GM18858 (cell line): ENCODE data around the gene STAT3.
"Not testable (repeated sequence)": the region's sequence is repeated elsewhere in the genome, so short reads cannot be mapped to it uniquely, and the experiment has no call there.

Source experiments
- ATAC-seq: cut with Tn5 transposase; IDR thresholded peaks from one replicate; pipeline ENCODE4 v1.9.1; 2021; ENCODE audit not compliant: unreplicated experiment

STAT3 gene

DNA sequence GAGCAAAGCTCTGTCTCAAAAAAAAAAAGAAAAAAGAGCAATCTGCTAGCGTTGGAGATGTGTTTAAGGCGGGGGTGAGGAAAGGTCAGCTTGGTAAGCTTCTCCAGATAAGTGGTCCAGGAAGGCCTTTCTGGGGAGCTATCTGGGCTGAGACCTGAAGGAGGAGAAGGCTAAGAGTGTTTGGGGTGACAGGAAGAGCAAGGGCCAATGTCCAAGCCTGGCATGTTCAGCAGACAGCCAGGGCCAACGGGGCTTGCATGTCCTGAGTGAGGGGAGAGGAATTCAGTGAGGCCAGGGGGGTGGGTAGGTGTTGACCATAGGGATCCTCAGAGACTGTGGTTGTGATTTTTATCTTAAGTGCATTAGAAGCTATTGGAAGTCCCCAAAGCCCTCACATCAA lies 84.5 kb downstream of the STAT3 start:
- no peak for ATAC-seq

DNA sequence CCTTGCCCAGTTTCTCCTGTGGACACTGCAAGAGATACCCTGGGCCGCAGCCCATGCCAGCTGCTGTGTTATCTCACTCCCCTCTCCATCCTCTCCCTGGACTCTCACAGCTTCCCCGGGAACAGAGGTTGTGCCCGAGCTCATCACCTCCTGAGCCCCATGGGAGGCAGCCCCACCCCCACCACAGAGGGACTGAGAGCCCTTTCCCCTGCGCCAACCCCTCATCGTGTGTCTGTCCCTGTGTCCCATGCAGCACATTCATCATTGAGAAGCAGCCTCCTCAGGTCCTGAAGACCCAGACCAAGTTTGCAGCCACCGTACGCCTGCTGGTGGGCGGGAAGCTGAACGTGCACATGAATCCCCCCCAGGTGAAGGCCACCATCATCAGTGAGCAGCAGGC lies 87.2 kb downstream of the STAT3 start:
- no peak for ATAC-seq

DNA sequence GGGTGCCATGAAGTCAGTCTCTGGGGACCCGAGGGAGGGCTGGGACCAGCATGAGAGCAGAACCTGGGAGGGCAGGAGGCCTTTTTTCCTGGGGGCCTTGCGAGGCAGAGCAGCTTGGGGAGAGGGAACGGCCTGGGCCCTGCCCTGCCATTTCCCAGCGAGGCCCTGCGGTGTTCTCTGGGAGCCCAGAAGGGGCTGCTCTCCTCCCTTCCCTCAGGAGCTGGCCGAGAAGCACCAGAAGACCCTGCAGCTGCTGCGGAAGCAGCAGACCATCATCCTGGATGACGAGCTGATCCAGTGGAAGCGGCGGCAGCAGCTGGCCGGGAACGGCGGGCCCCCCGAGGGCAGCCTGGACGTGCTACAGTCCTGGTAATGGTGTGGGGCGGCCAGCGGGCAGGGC lies 88.3 kb downstream of the STAT3 start:
- not testable (repeated sequence) for ATAC-seq

DNA sequence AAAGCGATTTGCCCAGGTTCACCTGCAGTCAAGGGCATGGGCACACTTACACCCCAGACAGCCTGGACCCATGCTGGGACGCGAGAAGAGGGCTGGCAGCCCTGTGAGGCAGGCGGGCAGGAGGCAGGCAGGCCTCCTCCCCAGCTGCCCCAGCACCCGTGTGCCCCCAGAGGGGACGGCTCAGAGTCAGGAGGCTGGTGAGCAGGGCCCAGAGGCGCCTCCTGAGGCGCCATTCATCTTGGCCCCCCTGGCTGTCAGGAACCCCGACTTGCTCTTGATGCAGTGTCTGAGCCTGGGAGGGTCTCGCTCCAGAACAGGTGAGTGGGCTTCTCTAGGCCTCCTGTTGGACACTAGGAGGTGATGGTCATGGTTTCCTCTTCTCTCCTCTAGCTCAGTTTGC lies 88.9 kb downstream of the STAT3 start:
- ATAC-seq: not testable (repeated sequence)

DNA sequence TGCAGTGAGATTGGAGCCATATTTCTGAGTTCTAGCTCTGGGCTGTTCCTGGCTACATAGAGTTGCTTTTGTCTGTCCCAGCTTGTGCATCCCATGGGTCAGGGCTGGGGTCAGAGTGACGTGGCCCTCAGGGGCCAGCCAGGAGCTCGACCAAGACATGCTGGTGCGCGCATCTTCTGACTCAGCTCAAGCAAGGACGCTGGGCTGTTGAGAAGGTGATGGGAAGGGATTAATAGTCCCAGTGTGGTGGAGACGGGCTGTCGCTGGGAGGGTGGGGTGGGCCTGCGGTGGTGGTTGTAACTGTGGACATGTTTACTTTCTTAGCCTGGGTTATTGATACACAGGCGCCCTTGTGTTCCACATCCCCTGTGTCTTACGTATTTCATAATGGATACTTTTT lies 90.5 kb downstream of the STAT3 start:
- ATAC-seq: not testable (repeated sequence)

DNA sequence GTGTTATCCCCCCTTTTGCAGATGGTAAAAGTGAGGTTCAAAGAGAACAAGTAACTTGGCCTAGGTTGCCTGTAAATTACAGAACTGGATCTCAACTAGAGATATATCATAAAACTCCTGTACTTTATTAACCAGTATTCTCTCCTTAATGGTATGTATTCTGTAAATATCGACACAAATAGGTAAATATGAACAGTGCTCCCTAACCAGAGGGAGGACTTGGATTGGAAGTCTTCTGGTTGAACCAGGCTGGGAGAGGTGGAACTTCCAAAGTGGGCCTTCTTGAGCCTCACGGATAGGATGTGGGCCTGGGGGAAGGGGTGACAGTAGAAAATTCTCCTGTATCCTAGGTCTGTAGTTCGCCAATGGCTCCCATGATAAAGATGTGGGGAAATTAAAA lies 92.2 kb downstream of the STAT3 start:
- ATAC-seq: no peak

DNA sequence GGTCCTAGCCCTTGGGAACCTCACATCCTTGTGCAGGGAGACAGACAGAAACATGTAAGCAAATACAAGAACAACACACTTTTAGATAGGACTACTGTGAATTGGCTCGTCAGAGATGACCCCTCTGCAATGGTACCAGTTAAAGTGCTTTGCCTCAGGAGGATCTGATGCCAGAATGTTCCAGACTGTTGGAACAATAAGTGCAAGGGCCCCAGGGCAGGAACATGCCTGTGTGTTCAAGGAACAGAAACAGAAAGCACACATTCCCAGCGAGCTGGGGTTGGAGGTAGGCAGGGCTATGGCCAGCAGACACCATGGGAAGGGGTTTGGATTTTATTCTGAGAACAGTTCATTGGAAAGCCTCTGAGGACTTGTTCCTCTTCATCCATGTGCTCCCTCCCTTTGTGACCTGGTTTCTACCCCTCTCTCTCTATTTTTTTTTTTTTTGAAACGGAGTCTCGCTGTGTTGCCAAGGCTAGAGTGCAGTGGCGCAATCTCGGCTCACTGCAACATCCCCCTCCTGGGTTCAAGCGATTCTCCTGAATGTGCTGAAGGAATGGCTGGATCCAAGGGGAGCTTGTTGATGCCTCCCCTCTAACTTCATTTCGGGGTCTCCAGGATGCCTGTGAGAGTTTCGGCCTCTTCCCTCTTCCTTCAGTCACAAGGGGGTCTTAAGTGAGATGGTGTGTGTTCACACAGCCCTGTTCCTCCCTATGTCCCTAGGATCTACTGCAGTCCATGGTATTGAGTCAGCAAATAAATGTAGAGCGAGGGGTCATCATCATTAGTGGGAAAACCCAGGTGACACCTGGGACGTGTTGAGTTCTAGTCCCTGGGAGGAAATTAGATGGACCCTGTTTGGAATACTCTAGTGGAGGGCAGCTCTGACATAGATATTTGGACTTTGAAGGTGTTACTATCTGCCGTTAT lies 93.5 kb downstream of the STAT3 start:
- ATAC-seq: no peak

DNA sequence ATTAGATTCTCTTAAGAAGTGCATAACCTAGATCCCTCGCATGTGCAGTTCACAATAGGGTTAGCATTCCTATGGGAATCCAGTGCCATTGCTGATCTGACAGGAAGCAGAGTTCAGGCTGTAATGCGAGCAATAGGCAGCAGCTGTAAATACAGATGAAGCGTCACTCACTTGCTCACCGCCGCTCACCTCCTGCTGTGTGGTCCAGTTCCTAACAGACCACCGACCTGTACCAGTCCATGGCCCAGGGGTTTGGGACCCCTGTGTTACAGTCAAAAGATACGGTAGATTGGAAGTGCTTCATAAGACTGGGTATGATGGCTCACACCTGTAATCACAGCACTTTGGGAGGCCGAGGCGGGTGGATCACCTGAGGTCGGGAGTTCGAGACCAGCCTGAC lies 97.1 kb downstream of the STAT3 start:
- no peak for ATAC-seq

DNA sequence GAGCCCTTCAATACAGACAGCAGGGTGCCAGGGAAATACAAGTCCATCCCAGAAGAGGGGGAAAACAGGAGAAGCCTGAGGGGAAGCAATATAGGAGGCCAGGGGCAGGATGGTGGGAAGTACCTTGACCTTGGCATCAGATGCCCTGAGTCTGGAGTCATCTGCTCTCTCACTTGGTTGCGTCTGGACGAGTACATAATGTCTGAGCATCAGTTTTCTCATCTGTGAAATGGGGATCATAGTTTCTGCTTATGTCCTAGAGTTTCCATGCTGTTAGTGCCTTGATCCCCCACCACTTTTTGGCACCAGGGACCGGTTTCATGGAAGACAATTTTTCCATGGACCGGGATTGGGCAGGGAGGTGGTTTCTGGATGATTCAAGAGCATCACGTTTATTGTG lies 97.7 kb downstream of the STAT3 start:
- no peak for ATAC-seq

DNA sequence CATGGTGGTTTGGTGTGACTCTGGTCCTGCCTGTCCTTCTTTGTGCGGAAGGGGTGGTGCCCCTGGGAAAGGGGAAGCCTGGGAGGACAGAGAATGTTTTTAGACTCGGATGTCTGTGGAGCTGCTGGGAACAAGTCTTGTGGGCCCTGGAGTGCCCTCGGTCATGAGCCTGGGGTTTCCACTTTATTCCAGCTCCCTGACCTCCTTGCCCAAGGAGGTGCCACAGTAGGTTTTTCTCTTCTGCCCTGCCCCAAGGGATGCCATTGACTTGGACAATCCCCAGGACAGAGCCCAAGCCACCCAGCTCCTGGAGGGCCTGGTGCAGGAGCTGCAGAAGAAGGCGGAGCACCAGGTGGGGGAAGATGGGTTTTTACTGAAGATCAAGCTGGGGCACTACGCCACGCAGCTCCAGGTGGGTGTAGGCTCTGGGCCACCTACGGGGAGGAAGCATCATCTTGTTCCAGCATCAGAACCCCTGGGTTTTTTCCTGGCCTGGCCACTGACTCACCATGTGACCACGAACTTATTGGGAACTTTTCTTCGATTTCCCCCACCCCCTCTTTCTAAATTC lies 98.5 kb downstream of the STAT3 start:
- ATAC-seq: no peak

DNA sequence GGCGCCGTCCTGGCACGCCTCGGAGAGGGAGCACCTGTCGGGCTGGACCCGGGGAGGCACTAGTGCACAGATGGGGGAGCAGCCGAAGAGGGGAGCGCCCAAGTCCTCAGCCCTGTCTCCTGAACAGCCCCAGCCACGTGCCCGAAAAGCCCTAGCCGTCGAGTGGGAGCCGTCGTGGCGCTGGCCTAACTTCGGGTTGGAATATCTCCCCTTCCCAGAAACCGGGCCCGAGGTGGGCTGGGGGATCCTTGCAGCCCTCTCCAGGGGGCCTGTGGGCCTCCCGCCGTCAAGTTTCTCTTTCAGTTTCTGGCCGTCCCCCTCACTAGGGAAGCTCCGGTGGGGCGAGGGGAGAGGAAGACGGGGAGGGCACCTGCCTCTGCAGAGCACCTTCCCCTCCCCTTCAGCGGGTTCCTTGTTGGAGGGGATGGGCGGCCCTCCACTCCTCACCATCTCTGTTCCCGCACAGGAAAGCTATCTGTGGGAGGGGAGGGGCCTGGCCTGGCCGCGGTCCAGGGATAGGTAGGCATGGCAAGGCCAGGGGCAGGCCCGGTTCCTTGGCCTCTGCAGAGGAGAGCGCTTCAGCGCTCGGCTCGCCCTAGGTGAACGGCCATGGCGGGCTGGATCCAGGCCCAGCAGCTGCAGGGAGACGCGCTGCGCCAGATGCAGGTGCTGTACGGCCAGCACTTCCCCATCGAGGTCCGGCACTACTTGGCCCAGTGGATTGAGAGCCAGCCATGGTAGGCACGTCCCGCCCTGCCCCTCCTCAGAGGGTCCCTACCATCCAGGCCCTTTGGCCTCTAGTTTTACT lies 99.2 kb downstream of the STAT3 start:
- ATAC-seq: no peak

DNA sequence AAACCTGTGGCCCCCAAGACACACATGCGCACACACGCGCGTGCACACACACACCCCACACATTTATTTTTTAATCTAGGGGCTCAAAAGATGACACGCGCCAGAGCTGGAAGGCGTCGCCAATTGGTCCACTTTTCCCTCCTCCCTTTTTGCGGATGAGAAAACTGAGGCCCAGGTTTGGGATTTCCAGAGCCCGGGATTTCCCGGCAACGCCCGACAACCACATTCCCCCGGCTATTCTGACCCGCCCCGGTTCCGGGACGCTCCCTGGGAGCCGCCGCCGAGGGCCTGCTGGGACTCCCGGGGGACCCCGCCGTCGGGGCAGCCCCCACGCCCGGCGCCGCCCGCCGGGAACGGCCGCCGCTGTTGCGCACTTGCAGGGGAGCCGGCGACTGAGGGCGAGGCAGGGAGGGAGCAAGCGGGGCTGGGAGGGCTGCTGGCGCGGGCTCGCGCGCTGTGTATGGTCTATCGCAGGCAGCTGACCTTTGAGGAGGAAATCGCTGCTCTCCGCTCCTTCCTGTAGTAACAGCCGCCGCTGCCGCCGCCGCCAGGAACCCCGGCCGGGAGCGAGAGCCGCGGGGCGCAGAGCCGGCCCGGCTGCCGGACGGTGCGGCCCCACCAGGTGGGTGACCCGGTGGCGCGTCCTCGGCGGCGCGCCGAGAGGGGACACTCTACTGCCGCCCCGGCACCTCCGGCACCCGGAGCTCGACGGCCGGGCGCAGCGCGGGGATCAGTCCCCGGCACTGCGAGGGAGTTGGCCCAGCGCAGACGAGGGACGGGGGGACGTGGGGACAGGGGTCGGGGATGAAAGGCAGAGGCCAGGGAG lies 100.1 kb downstream of the STAT3 start, which contains the start of gene STAT5A:
TSS of gene STAT5A (plus strand) at position 522 of the 826 bp plus-strand sequence. CDS start 914 bp downstream, outside the sequence.
- ATAC-seq: no peak

DNA sequence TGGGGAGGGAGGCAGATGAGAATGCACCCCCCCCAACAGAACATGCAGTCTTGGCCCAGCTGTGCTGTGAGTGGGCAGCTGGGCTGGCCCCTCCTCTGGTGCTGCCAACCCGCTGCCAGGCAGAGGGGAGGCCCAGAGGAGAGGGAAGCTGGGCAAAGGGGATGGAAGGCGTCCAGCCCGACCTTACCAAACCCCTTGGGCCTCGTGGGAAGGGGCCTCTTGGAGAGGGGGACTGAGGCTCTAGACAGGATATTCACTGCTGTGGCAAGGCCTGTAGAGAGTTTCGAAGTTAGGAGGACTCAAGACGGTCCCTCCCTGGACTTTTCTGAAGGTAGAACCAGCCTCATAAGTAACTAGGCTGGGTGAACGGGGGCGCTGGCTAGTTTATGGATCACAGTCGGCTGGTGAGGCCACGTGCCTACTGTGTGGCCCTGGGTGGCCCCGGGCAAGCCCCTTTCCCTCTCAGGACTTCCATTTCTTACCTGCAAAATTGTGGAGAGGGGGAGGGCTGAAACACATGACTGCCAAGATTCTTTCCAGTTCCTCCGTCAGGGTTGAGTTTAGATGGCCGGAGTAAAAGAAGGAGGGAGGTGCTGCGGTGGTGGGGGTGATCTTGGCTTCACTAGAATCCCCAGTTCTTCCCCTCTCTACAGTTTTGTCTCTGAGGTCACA lies 100.8 kb downstream of the STAT3 start:
- no peak for ATAC-seq

DNA sequence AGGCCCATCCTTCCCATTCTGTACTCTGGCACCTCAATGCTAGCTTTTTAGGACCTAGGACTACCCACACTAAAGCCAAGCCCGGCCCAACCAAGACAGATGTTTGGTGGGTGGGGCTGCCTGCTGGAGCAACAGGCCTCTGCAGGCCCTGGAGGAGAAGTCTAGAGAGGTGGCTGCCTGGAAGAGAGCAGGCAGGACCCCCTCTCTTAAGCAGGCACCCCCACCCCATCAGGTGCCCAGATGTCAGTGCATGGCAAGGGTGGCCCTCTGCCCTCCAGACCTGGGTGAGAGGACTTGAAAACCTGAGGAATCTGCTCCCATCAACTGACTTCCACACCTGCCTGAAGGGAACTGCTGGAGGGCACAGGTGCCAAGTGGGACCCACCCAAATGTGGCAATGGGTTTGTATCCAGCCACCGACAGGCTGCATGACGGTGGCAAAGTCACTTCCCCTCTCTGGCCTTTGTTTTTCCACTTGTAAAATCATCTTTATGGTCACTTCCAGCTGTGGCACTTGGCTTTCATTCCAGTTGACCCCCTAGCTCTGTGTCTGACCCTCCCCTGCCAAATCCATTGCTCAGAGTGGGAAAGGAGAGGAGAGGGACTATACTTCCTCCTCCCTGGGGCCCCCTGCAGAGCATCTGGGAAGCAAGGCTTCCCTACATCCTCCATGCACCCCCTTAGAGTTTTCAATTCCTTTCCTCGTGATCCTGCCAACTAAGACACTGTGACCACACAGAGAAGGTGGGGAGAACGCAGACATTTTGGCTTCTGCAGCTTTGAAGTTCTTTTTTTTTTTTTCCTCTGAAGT lies 101.6 kb downstream of the STAT3 start:
- ATAC-seq: no peak

DNA sequence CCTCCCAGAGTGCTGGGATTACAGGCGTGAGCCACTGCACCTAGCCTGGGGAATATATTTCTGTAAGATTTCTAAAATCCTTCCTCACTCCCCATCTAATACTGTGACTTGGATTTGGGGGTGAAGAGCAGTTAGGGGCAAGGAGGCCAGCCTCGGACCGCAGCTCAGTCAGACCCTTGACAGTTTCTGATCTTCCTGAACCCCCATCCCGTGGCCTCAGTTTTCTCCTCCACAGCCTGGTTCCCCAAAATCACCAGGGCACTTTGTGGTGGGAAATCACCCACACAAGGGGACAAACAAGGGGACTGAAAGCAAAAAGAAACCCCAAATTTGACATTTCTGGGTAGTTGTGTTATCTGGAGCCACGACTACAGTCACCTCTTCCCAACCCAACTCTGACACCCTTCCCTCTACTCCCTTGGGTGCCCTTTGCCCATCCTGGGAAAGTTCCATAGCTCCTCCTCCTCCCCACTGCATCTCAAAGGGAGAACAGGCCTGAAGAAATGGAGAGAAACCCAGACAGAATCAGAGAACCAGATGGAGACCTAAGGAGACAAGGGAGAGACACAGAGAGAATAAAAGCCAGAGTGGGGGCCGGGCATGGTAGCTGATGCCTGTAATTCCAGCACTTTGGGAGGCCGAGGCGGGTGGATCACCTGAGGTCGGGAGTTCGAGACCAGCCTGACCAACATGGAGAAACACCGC lies 102.7 kb downstream of the STAT3 start:
- ATAC-seq: no peak

DNA sequence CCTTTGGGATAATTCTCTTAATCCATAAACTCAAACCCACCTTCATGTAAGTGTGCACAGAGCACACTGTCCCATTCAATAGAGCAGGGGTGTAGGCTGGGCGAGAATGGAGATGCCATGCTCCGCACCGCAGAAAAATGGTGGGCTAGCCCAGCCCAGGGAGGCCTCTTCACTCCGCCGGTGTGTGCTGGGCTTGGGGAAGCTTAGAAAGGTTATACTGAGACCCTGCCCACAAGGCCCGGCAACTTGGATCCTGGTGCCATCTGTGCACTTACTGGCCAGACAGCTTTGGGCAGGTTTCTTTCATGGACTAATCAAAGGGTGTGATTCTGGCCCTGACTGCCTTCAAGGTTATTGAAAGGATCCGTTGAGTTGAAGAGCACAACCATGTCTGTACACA lies 103.7 kb downstream of the STAT3 start:
- ATAC-seq: no peak

DNA sequence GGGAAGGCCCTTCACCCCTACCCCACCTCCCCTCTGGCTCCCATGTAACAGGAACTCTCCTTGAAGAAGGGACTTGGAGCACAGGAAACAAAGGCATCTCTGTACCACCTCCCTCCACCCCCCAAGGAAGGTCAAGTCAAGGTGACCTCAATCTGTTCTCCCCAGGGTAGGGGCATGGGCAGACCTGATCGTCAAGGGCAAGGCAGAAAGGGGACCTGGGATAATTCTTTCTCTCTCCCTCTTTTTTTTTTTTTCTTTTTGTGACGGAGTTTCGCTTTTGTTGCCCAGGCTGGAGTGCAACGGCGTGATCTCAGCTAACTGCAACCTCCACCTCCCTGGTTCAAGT lies 104.2 kb downstream of the STAT3 start:
- no peak for ATAC-seq

DNA sequence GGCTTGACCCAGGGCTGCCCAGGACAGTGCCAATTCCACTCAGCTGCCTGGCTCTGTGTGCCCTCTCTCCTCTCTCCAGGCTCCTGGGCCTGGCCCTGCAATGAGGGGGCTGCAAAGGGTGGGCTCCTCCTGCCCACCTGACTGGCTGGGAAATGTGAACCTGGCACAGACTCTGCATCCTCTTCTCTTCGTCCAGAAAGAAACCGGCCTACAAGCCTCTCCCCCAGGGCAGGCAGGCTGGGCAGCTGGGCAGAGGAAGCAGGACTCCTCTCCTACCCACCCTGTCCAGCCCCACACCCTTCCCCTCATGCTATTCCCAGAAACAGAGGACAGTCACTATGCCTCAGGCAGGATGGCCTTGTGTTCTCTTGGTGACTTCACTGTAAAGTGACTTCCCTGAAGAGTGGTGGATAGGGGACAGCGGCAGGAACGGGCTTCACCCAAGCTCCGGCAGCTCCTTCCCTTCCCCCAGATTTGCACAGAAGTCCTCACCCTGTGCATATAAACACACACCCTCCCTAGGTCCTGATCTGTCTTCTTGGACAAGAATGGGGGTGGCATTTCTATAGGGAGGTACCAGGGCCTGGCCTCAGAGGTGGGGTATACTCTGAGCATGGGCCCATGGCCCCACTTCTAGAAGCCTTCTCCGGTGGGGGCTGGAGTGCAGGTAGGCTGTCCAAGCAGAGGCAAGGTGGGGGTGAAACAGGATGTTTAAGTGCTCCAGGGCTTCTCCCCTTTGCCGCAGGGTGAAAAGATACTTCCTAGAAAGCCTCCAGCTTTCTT lies 104.8 kb downstream of the STAT3 start:
- no peak for ATAC-seq
